ENCODE results near the gene IL12RB1. TPM values are rescaled to one million over a fixed set of nuclear protein-coding genes. Genes with fewer than 3 reads are reported as not detected.

Gene IL12RB1
- total RNA-seq, 1 experiment from 2014 or later: not detected

DNA sequence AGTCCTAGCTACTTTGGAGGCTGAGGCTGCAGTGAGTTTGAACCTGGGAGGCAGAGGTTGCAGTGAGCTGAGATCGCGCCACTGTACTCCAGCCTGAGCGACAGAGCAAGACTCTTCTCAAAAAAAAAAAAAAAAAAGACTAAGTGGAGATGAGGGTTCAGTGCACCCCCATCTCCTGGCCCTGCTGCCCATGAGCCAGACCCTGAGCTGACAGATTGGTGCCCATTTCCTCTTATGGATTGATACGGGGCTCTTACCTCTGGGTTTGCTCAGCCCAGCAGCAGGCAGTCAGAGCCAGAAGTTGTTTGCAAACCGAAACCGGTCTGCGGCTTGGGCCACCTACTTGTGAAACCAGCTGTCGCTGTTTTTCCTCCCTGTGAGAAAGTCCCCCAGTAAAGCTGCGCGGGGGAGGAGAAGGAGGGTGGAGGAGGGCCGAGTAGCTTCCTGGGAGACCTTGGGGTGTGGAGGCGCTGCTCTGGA is 41.9 kb downstream of the IL12RB1 start:
- Histone ChIP-seq H3K9me2 (ENCODE audit: insufficient read depth) (no peaks in the 10 kb centered on the region), H3K4me2 (ENCODE audit: low read length) (peak overlapping the region; percentile 76; the same call in 1 of the 2 replicates), H3K9ac (ENCODE audit: low read length) (no peak overlapping the region), H3K4me1 (ENCODE audit: control insufficient read depth in 1 of 2, insufficient read depth in 2 of 2, low read length in 2 of 2) (peaks cover 14 to 20% of the 10 kb centered on the region in 2 experiments), H3K27ac (ENCODE audit: low read depth, low read length) (no peak overlapping the region), H3K36me3 (ENCODE audit: control insufficient read depth in 1 of 2, insufficient read depth in 2 of 2, low read length in 2 of 2) (no peaks in the 10 kb centered on the region), H4K20me1 (ENCODE audit: insufficient read depth) (no peaks in the 10 kb centered on the region), H2AFZ (ENCODE audit: low read depth, low read length, poor library complexity, severe bottlenecking) (no peak overlapping the region), H3K4me3 (replicated peaks in 1 of 2; ENCODE audit: low read depth in 1 of 2, low read length in 2 of 2) (no peak overlapping the region), H3K9me3 (ENCODE audit: control insufficient read depth in 1 of 2, insufficient read depth in 1 of 2, low read depth in 1 of 2, low read length in 2 of 2) (no peaks in the 10 kb centered on the region; a peak in 1 of 4 replicates), H3K79me2 (ENCODE audit: insufficient read depth, low read length) (no peaks in the 10 kb centered on the region), H3K27me3 (ENCODE audit: insufficient read depth, low read length) (no peaks in the 10 kb centered on the region)
- TF ChIP-seq ZNF274 (IDR thresholded peaks at IDR 0.05; ENCODE audit: low read depth, low read length) (no peak), ELF1 (IDR thresholded peaks at IDR 0.05; ENCODE audit: borderline replicate concordance, low read depth) (no peak), YY1 (IDR thresholded peaks at IDR 0.05; ENCODE audit: extremely low read depth, insufficient replicate concordance, low read depth, low read length) (no peak), CBX3 (IDR thresholded peaks at IDR 0.05; ENCODE audit: low read depth) (no peak), EGR1 (IDR thresholded peaks at IDR 0.05; ENCODE audit: low read depth) (no peak), ZFX (IDR thresholded peaks at IDR 0.05) (no peak), SIN3A (IDR thresholded peaks at IDR 0.05; ENCODE audit: low read depth) (no peak), POLR2AphosphoS5 (IDR thresholded peaks at IDR 0.05; ENCODE audit: low read depth, low read length) (no peak), SP1 (IDR thresholded peaks at IDR 0.05; ENCODE audit: low read depth) (no peak), EZH2phosphoT487 (IDR thresholded peaks at IDR 0.05; ENCODE audit: borderline replicate concordance) (no peak), FOSL1 (IDR thresholded peaks at IDR 0.05; ENCODE audit: low read depth) (no peak), EZH2 (IDR thresholded peaks at IDR 0.05) (no peak), POLR2A (IDR thresholded peaks at IDR 0.05; ENCODE audit: borderline replicate concordance, extremely low read depth, insufficient read depth, insufficient read length) (no peak)
- TF ChIP-seq, protein P1, sequence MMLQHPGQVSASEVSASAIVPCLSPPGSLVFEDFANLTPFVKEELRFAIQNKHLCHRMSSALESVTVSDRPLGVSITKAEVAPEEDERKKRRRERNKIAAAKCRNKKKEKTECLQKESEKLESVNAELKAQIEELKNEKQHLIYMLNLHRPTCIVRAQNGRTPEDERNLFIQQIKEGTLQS (IDR thresholded peaks at IDR 0.05): no peak
- TF ChIP-seq, protein P2, sequence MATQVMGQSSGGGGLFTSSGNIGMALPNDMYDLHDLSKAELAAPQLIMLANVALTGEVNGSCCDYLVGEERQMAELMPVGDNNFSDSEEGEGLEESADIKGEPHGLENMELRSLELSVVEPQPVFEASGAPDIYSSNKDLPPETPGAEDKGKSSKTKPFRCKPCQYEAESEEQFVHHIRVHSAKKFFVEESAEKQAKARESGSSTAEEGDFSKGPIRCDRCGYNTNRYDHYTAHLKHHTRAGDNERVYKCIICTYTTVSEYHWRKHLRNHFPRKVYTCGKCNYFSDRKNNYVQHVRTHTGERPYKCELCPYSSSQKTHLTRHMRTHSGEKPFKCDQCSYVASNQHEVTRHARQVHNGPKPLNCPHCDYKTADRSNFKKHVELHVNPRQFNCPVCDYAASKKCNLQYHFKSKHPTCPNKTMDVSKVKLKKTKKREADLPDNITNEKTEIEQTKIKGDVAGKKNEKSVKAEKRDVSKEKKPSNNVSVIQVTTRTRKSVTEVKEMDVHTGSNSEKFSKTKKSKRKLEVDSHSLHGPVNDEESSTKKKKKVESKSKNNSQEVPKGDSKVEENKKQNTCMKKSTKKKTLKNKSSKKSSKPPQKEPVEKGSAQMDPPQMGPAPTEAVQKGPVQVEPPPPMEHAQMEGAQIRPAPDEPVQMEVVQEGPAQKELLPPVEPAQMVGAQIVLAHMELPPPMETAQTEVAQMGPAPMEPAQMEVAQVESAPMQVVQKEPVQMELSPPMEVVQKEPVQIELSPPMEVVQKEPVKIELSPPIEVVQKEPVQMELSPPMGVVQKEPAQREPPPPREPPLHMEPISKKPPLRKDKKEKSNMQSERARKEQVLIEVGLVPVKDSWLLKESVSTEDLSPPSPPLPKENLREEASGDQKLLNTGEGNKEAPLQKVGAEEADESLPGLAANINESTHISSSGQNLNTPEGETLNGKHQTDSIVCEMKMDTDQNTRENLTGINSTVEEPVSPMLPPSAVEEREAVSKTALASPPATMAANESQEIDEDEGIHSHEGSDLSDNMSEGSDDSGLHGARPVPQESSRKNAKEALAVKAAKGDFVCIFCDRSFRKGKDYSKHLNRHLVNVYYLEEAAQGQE (IDR thresholded peaks at IDR 0.05; ENCODE audit: low read depth): no peak
- TF ChIP-seq, protein P3, sequence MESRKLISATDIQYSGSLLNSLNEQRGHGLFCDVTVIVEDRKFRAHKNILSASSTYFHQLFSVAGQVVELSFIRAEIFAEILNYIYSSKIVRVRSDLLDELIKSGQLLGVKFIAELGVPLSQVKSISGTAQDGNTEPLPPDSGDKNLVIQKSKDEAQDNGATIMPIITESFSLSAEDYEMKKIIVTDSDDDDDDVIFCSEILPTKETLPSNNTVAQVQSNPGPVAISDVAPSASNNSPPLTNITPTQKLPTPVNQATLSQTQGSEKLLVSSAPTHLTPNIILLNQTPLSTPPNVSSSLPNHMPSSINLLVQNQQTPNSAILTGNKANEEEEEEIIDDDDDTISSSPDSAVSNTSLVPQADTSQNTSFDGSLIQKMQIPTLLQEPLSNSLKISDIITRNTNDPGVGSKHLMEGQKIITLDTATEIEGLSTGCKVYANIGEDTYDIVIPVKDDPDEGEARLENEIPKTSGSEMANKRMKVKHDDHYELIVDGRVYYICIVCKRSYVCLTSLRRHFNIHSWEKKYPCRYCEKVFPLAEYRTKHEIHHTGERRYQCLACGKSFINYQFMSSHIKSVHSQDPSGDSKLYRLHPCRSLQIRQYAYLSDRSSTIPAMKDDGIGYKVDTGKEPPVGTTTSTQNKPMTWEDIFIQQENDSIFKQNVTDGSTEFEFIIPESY (IDR thresholded peaks at IDR 0.05; ENCODE audit: extremely low read depth, insufficient replicate concordance, low read length): no peak
- TF ChIP-seq, protein P4, sequence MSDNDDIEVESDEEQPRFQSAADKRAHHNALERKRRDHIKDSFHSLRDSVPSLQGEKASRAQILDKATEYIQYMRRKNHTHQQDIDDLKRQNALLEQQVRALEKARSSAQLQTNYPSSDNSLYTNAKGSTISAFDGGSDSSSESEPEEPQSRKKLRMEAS (IDR thresholded peaks at IDR 0.05): no peak
- TF ChIP-seq, protein P5, sequence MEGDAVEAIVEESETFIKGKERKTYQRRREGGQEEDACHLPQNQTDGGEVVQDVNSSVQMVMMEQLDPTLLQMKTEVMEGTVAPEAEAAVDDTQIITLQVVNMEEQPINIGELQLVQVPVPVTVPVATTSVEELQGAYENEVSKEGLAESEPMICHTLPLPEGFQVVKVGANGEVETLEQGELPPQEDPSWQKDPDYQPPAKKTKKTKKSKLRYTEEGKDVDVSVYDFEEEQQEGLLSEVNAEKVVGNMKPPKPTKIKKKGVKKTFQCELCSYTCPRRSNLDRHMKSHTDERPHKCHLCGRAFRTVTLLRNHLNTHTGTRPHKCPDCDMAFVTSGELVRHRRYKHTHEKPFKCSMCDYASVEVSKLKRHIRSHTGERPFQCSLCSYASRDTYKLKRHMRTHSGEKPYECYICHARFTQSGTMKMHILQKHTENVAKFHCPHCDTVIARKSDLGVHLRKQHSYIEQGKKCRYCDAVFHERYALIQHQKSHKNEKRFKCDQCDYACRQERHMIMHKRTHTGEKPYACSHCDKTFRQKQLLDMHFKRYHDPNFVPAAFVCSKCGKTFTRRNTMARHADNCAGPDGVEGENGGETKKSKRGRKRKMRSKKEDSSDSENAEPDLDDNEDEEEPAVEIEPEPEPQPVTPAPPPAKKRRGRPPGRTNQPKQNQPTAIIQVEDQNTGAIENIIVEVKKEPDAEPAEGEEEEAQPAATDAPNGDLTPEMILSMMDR (IDR thresholded peaks at IDR 0.05 in 2 of 3, conservative IDR thresholded peaks at IDR 0.05 in 1 of 3; ENCODE audit: borderline replicate concordance in 1 of 3, insufficient read depth in 1 of 3, low read depth in 2 of 3, low read length in 2 of 3): no peak
- ATAC-seq (no peak), DNase-seq (ENCODE audit: low read depth, low spot score) (no peak)
- intact Hi-C loops (cut with micrococcal nuclease): no loop called here
- POLR2A ChIA-PET: interaction anchor here (0.6 kb wide), 1 partner anchor 537 kb away, joined by 3 read pairs; no protein-coding TSS in a partner anchor
- BruUV-seq (replicated peaks): no TSS peak
- CTCF ChIA-PET: no interaction called here
- RAD21 ChIA-PET (ENCODE audit: low non-redundant PET in 1 of 2, low total read pairs in 2 of 2, uncharacterized antibody in 2 of 2, unreplicated experiment in 2 of 2): no interaction called here

Measured in HCT116 (cell line).